Femur (tissue), 1 donor: ENCODE data around the gene POMT2.
A peak's percentile ranks its signal among the peaks of the same experiment; 100 is the strongest.

Source experiments
- DNase-seq: peaks from one replicate; pipeline ENCODE4 v3.0.0-alpha.2; 2017

Gene POMT2

DNA sequence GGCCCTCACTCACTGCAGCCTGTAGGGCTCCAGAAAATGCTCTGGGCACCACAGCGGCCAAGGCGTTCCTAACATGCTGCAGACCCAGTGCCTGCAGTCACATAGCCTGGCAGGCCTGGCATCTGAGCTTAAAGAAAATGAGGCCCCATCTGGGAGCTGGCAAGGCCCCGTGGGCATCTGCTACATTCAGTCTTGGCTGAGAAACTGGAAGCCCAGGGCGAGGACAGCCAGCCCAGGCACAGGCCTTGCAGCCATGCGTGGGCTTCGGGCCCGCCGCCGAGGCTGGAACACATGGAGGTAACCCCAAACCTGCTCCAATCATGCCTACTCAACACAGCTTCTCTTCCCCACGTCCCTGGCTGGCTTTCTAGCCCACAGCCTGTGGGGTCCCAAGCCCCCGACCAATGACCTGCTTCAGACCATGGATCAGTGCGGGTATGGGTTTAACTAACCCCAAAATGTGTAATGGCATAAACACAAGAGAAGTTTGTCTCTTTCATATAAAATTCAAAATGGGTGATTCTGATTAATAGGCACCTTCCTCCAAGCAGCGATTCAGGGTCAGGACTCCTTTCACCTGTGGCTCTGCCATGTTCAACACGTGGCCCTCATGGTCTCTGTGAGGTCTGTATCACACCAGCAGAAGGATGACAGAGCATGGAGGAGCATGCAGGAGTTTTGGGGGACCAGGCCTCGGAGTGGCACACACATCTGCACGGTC is 56.1 kb downstream of the POMT2 start:
- DNase-seq: no peak

DNA sequence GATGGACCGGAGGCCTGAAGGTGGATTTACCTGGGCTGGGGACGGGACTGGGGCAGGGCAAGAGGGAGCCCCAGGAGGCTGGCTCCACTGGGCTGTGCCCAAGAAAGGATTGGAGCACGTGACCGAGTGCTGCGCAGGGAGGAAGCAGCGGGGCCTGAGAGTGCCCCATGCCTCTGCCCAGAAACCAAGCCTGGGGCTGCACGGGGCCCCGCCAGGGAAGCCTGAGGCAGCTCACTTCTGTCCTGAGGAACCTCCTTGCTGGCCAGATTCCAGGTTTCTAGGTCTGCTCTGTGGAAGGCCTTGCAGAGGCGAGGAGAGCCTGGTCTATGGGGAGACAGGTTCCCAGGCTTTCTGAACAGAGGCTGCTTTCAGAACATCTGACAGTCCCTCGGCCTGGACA is 60.1 kb downstream of the POMT2 start:
- no peak for DNase-seq

DNA sequence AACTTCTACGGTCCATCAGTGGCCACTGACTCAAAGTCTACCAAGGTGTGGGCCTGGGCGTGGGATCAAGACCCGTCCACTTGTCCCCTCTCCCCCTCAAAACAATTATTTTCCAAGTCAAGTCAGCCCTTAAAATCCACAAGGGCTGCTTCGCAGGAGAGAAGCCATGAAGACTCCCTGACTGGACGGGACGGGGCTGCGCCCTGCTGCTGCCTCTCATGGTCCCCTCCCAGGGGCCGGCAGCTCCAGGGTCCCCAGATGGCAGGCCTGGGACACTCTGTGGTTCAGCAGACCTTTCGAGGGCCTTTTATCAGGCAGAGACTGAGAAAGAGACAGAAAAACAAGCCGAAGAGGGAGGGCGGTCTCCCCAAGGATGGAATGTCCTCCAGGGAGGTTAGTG is 60.5 kb downstream of the POMT2 start:
- DNase-seq: no peak

DNA sequence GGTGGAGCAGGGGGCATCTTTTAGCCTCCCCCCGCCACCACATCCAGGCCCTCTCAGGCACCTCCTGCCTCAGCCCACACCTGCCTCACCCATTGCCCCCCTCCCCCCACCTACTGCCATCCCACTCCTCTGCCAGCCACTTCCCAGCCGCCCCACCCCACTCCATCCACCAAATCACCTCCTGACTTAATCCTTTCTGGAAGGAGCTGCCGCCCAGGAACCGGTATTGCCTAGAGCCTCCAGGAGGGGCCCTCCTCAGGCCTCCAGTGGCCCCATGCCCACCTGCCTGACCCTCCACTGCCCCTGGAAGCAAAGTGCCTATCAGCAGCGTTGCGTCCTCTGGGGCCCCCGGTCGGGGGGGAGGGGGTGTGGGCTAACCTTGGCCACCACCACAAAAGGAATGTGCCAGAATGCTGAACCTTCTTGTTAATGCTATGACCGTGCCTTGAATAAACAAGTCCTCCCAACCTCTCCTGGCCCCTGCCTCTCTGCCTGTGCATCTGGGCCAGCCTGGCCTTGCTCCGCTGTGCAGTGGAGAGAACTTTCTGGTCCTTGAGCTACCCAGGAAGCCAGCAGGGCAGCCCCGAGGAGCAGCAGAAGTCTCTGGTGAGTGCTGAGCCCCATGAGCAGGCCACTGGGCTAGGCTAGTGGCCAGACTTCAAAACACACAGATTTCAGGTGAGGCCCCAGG is 61.5 kb downstream of the POMT2 start:
- no peak for DNase-seq

DNA sequence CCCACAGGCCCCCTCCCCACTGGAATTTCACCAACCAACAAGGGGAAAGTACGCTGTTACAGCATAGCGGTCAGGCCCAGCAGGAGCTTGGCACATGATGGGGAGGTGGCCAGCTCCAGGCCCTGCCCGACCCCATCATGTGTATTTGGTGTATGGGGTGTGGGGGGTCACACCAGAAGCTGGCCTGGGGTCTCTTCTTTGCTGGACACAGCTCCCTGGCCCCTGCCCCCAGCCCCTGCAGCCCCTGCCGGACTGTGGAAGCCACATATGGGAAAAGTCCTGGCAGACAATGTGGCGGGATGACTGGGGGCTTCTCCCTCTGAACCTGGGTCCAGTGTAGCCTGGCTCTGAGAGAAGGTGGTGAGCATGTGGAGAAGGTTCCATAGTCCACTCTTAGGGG is 62.1 kb downstream of the POMT2 start:
- no peak for DNase-seq

DNA sequence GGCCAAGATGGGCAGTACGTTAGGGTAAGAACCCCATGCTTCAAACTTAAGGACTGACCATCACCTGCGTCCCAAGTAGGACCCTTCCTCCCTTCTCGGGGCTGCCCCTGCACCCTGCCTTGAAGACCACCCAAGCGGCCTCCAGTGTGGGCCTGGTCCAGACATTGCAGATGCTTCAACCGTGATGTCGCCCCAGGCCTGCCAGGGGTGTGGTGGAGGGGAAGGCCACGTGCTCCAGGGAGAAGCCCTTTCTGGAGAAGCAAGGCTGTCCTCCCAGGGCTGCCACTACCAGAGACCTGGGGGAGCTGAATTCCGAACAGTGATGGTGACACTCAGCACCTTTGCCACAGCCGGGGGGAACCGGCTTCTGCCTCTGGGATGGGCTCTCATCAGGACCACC is 63.0 kb downstream of the POMT2 start:
- DNase-seq: no peak

DNA sequence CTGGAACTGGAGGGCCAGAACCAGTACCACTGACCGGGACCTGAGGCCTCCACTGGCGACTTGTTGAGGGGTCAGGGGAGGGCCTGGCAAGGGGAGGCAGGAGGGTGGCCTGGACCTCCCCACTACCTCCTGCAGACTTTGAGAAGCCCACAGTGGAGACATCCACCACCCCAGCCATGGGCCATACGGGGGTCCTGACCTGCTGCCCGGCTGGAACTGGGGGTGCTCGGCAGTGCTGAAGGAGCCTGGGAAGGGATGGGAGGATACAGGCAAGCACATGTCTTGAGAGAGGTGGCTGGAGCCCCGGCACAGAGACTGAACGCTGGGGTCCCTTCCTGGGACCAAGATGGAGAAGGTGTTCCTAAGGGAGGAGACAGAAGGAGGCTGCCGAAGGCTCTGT is 64.0 kb downstream of the POMT2 start:
- DNase-seq: no peak

DNA sequence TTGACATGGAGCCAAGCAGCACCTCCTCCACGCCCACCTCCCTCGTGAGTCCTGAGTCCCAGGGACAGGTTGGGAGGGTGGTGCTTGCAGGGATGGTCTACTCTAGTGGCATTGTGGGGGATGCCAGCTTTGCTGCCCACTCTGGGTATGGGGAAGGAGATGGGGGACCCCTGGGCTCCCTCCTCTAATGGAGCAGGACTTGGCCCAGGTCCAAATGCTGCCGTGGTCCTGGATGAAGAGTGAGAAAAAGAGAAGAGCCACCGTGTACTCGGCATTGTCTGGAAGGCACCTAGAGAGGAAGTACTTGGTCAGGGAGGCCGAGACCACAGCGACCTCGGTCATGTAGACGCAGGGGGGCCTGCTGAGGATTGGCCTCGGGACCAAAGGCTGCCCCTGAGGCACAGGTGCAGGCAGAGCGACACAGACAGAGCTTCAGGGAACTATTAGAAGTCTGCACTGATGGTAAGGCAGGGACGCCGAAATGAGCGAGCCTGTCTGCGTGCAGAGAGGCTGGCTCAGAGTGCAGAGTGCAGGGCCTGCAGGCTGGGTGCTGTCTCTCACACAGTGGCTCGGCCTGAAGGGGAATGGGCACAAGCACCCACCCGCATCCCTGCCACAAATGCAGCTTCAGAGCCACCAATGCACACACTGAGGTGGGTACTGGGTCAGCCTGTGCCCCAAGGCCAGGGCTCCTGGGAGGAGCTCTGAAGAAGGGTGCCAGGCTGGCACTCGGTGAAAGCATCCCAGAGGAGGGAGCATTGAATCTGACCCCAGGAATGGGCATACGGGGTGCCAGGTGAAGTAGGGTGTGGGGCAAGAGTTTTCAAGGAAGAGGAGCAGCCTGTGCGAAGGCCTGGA is 67.1 kb downstream of the POMT2 start:
- no peak for DNase-seq

DNA sequence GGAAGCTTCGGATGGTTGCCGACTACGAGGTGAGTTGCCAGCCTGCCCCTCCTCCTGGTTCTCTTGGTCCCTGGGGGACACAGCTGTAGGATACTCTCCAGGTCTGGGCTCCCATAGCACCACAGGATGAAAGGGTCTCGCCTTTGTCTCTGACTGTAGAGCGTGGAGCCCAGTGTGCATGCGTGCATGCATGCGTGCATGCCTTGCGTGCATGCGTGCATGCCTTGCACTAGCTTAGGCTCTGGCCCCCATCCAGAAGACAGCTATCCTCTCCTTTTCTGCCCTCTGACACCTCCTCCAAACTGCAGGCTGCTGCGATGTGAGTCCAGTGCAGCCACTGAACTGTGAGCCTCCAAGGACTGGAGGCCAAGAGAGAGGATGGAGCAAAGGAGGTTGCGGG is 68.8 kb downstream of the POMT2 start:
- no peak for DNase-seq

DNA sequence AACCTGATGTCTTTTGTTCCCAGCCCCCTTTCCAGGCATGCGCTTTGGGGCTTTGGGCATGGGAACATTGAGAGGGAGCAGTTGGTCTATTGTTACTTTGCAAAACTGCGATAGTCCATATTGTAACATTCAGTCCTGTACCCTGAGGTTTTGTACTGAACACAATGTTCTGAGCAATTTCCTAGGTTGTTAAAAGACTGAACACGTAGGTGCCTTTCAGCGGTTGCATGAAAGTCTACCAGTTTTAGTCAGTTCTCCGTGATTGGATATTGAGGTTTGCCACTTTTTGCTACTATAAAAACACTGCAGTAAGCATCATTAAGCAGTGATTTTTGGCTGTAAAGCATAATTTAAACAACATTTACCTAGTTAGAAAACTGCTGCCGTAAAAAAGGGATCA is 69.8 kb downstream of the POMT2 start:
- no peak for DNase-seq

DNA sequence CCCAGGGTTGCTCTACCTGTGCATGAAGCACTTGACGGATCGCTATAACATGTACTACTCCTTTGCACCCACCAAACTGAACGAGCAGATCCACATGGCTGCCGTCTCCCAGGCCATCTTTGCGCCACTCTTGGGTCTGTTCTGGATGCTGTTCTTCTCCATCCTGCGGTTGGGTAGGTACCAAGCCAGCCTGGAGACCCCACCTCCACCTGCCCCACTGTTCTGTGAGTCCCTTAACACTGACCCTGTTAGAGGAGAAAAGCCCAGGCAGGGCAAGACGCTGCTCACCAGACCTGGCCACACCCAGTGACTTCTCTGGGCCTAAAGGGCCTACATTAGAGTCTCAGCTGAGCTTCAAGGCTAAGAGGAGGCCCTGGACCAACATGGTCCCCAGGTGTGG is 71.4 kb downstream of the POMT2 start:
- no peak for DNase-seq

DNA sequence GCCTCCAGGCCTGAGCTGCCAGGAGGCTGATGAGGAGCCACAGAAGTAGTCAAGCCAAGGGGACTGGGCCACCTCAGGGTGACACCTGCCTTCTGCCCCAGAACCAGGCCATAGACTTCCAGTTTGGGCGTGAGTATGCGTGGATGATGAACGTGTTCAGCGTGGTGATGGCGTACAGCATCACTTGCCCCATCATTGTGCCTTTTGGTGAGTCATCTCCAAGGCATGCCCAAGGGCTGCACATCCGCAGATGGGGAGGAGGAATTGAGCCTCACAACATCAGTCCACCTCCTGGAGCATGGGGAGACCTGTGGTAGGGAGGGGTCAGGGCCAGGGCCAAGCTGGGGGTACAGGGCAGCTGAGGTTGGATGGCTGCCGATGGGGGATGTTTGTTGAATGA is 72.0 kb downstream of the POMT2 start:
- no peak for DNase-seq

DNA sequence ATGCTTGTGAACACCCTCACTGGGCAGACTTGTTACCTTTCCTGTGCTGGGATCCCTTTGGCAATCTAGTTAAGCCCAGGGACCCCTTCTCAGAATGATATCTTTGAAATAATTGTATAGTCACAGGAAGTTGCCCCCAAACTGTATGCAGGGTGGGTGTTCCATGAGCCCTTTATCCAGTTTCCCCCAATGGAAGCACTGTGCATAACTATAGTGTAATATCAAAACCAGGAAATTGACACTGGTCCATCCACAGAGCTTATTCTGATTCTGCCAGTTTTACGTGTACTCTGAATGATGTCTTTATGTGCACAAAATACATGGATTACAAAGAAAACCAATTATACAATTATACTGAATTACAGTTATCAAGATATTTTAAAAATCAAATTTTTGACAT is 73.9 kb downstream of the POMT2 start:
- DNase-seq: no peak

DNA sequence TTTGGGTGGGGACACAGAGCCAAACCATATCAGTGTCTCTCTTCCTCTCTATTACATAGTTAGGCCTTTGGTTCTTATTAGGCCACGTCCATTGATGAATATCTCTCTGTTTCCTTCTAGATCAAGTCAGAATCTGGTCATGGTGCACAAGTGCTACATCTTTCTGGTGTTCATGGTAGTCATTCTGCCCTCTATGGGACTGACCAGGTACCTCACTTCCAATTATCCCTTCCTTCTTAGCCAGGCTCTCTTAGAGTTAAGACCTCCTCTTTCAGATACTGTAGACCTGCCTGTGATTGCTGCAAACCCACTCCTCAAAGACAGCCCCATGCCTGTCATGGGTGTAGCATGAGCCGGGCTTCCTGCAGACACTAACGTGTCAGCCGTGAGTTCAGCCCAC is 74.9 kb downstream of the POMT2 start:
- DNase-seq: no peak

DNA sequence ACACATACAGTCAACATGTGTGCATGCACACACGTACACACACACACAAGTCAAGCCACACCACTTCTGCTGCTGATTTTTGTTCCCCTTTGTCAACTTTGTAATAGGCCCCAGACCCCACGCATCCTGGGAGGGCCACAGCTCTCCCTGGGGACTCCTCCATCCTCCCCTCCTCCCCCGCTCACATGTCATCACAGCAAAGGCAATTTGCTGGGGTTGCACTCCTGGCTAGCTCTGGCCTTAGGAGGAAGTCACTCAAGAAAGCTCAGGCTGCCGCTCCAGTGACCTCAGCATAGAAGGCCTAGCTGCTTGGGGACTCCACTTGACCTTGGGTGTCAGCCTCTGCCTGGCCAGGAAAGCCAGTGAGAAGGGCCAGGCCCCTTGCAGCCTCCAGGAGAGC is 76.8 kb downstream of the POMT2 start:
- peak; percentile 37 for DNase-seq

DNA sequence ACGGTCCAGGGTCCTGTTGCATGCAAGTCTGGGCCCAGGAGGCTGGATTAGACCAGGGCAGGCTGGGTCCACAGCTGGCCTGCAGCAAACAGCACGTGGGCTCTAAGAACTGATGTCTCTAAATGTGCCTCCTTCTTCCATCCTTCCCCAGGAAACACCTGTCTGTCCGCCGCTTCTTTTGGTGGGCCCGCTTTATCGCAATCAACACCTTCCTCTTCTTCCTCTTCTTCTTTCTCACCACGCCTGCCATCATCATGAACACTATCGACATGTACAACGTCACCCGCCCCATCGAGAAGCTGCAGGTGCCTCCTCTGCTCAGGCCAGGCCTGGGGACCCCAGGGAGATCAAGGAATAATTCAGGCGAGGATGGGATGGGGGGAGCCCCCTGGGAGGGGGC is 77.9 kb downstream of the POMT2 start:
- DNase-seq: peak; percentile 36

DNA sequence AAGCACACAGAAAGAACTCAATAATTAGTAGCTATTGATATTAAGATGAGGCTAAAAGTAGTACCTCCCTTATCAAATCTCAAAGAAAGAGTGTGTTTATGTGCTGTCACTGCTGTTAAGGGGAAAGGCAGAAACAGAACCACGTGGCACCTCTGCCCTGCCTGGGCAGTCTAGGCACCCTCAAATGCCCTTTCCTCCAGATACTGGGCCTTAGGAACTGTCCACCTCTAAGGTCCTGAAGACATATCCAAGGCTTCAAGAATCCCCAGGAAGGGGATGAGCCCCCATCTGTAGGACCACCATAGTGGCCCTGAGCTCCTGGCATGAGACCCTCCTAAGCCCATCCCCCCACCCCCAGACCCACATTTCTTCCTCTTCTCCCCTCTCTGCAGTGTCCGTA is 78.7 kb downstream of the POMT2 start:
- DNase-seq: no peak

DNA sequence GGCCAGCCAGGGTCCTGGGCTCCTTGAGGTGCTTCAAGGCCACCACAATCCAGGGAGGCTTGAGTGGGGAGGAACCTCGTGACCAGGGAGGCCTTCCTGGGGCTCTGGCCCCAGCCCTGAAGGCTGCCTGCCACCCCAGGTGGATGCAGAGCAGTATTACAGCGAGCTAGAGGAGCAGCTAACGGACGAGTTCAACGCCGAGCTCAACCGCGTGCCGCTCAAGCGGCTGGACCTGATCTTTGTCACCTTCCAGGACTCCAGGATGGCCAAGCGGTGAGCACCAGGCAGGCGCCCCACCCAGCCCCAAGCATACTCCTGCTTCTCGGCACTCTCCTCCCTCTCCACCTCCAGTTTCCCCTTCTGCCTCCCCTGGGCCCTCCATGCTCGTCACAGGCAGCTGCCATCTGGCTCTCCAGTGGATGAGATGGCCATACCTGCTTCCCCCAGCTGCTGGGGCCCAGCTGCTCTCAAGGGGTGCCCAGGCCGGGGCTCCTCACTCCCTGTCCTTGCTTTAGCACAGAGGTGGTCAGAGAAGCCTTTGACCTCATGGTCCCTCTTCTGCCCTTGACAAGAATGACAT is 80.3 kb downstream of the POMT2 start:
- no peak for DNase-seq

DNA sequence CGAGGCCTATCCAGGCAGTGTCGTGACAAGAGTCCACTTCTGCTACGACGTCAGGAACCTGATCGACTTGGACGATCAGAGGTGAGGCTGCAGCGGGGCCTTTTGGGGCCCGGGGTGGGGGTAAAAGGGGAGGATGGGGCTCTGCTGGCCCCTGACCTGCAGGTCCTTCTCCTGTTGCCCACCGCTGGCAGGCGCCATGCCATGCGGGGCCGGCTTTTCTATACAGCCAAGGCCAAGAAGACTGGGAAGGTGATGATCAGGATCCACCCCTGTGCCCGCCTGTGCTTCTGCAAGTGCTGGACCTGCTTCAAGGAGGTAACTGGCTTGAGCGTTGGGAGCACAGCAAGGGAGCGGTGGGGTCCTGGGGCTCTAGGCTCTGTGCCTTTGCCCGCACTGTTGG is 81.3 kb downstream of the POMT2 start:
- no peak for DNase-seq

DNA sequence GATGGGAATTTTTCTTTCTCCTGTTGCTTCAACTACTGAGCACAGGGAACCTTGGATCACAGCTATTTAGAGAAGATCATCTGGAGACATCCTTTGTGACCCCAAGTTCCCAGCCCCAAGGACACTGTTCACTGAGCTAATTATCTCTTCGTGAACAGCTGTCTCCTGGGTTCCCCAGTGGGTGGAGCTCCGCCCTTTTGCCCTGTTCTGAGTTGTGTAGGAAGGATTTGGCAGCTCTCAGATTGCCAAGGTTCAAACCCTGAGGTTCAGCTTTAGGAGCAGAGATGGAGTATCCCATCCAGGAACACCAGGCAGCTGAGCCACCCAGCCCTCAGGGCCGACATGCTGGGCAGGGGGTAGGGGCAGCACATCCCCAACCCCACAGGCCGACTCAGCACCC is 81.7 kb downstream of the POMT2 start:
- DNase-seq: no peak

DNA sequence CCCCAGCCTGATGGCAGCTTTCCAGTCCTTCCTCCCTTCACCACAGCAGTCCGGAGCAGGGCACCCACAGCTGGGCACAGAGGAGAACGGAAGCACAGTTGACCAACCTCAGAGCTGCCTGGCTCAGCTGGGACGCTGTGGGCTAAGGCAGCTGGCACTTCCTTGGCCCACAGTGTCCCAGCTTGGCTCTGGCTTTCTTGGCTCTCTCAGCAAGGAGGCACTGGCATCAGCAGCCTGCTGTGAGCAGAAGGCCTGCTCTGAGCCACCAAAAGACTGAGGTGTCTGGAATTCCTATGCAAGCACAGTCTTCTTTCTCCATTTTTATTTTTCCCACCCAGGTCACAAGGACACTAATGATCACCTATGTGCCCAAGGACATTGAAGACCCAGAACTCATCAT is 82.3 kb downstream of the POMT2 start:
- no peak for DNase-seq

DNA sequence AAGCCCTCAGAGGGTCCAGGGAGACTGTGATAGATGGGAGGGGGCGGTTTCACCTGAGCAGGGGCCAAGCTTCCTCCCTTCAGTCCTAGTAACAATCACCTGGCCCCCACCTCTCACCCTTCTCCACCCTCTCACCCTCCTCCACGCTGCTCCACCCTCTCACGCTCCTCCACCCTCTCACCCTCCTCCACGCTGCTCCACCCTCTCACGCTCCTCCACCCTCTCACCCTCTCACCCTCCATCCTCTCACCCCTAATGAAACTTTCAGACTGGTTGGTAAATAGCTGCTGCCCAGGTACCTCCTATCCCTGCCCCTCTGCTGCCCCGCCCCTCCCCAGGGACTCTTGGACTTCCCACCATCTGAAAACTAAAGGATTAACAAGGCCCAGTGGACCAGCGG is 83.9 kb downstream of the POMT2 start:
- no peak for DNase-seq

DNA sequence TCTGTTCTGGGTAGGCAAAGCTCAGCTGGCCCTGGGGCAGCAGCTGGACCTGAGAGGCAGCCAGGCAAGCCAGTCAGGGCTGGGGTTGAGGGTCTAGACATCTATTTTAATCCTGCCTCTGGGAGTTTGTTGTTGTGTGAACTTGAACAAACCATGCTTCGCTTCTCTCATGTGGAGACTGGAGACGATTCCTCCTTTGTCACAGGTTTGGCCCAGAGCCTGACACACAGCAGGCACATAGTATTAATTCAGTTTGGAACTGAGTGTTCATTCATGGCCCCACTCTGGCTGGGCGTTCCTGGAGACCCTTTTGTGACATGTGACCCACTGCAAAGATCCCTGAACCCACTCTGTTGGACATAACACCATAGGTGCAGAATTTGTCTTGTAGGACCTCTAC is 89.0 kb downstream of the POMT2 start:
- no peak for DNase-seq

DNA sequence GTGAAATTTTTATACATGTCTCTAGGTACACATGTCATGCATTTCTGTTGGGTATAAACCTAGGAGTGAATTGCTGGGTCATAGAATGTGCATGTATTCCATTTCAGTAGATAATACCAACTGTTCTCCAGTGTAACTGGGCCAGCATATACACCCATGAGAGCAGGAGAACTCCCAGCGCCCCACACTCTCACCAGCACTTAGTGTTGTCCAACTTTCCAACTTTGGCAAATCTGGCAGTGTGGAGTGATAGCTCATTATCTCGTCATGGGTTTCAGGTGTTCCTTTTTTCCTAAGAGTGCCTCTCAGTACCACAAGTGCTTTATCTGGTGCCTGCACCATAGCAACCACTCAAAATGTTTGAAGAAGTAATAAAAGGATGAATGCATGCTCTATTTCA is 89.8 kb downstream of the POMT2 start:
- DNase-seq: no peak
